Medulla oblongata (tissue), 1 donor: ENCODE measurements around the gene DNAJC19.

Source experiments
- DNase-seq: peaks from one replicate; pipeline ENCODE4 v3.0.0-alpha.2; 2015; ENCODE audit errors: extremely low spot score

The DNAJC19 gene

DNA sequence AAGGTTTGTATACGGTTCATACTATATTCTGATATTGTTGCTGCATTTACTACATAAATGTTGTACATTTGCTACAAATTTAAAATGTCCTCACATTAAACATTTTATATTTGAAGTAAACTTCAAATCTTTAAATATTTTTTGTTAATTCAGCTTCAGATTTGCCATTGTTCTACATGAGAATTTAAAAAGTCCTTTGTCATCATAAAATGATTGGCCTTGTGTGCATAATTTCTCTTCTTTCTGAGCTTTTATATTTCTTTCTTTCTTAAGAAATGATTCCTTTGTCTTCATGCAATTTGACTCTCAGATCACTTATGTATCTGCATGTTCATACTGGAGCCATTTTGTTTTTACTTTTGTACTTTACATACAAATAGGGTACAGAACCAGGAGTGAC, 28.0 kb downstream of the DNAJC19 start:
- no peak for DNase-seq

DNA sequence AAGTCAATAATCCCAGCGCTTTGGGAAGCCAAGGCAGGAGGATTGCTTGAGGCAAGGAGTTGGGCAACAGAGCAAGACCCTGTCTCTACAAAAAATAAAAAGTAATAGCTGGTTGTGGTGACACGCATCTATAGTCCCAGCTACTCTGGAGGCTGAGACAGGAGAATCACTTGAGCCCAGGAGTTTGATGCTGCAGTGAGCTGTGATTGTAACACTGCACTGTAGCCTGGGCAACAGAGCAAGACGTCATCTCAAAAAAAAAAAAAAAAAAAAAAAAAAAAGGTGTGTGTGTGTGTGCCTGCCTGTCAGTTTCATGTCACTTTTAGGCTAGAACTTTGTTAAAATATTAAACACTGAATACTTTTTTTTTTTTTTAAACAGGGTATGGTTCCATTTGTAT, 28.4 kb downstream of the DNAJC19 start:
- no peak for DNase-seq

DNA sequence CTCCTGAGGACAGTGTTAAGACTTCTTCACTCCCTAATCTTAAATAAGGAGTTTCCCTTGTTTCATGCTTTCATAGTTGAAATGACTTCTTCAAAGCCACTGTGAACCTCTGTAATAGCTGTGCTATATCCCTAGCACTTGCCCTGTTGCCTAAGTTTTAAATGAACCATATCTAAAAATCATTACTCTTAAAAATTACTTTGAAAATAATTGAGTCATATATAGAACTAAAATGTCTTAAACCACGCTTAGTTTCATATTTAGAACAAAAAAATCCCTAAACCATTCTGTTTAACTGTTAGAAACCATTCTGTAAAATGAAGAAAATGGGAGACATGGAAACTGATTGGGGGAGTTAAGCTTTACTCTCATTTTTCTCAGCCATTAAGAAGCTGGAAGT, 29.8 kb downstream of the DNAJC19 start:
- DNase-seq: no peak

DNA sequence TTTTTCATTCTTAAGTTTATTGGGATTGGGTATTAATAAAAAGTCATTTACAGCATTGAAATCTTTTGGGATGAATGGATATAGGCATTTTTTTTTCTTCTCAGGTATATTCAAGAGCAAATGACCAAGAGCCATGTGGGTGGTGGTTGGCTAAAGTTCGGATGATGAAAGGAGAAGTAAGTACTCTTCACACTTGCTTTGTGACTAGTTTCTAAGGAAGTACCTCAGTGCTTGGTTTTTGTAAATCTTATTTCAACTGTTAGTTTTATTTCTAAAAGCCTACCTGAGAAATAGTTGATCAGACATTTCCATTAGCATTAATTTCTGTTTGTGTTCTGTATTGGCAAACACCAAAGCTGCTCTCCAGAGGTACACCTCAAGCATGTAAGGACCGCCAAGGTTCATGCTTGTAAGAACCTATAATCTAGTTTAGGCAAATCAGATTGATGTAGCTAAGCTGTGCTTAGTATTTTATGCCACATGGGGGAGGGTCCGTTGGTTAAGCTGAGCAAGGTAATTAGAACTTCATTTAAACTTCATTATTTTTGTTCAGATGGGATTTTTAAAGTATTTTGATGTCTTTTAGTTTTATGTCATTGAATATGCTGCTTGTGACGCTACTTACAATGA, 41.7 kb downstream of the DNAJC19 start:
- no peak for DNase-seq

DNA sequence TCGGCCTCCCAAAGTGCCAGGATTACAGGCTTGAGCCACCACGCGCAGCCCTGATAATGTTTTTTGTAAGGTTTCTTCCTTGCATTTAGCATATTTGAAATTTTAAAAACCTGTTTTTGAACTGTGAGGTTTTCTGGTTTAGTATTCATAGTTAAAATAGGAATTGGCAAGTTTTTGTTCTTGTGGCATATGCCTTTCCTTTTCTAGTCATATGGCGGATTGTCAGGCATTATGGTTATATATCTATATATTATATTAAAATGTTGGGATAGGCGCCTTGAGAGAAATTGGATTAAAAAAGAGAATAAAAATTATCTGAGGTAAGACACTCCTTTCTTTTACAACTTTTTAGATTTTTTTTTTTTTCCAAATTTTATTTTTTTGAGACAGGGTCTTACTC, 48.7 kb downstream of the DNAJC19 start:
- DNase-seq: no peak

DNA sequence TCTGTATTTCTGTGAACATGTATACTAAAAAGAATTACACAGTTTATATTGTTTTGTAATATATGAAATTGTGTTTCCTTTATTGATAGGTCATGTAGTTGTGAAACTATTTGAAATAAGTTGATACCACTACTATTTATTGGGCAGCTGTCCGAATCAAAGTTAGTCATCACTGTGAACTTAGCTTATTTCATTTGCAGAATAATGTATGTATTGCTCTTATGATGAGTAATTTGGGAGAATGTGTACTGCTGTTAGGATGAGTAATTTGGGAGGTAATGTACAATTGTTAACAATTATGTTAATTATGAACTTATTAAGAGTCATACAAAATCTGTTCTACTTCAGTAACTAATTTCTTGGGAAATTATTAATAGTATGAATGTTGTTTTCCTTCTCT, 54.9 kb downstream of the DNAJC19 start:
- no peak for DNase-seq
